Measurements from ENCODE around the gene IRX1.

The IRX1 gene

DNA sequence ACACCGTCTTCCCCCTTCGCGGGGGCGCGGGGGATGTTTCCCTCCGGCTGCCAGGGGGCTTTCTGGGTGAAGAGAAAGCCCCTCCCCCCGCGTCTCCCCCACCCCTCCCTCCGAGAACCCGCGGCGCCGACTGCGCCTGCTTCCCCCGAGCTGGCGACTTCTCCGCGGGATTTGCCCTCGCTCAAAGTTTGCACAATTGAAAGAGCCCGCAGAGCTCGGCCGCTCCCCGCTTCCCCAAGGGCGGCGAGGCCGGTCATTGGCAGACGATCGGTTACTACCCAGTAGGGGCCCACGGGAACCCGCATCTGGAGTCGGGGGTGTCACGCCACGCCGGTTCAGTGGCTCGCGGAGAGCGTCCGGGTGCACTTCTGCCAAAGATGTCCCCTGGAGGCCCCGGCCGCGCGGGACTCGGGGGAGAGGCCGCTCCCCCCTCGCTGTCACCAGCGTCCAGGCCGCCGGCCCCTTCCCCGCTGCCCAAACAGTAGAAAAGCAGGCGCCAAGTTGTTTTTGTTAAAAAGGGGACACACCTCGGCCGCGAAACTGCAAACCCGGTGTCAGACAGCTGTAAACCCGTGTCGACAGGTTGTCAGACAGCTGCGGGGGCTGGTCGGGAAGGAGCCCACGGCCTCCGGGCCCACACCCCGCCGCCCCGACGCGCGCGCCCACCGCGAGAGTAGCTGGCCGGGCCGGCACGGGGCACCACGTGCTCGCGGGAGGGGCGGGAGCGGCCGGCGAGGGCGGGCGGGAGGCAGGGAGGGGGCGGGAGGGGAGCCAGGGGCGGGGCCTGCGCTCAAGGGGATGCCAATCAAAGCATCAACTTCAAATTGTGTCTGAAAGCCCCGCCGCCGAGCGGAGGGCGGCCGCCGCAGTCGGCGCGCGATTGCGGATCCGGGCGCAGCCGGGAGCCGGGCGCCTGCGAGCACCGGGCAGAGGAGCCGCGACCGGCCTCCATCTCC lies at the start of gene IRX1:
Gene IRX1, plus strand, starts transcription at position 827 of the 956 bp plus-strand sequence. CDS start 274 bp downstream, outside the sequence.
- no peak for DNase-seq

- DNase-seq: no peak
These were observed 49.6 kb upstream of the IRX1 start for GRCh38 chr5:3546028-3546427.

GRCh38 chr5:3564116-3564515 lies 31.5 kb upstream of the IRX1 start:
- DNase-seq: no peak

- DNase-seq: no peak
These were observed 30.7 kb upstream of the IRX1 start for GRCh38 chr5:3564827-3565518.

GRCh38 chr5:3584724-3585531 lies 10.7 kb upstream of the IRX1 start:
- no peak for DNase-seq

DNA sequence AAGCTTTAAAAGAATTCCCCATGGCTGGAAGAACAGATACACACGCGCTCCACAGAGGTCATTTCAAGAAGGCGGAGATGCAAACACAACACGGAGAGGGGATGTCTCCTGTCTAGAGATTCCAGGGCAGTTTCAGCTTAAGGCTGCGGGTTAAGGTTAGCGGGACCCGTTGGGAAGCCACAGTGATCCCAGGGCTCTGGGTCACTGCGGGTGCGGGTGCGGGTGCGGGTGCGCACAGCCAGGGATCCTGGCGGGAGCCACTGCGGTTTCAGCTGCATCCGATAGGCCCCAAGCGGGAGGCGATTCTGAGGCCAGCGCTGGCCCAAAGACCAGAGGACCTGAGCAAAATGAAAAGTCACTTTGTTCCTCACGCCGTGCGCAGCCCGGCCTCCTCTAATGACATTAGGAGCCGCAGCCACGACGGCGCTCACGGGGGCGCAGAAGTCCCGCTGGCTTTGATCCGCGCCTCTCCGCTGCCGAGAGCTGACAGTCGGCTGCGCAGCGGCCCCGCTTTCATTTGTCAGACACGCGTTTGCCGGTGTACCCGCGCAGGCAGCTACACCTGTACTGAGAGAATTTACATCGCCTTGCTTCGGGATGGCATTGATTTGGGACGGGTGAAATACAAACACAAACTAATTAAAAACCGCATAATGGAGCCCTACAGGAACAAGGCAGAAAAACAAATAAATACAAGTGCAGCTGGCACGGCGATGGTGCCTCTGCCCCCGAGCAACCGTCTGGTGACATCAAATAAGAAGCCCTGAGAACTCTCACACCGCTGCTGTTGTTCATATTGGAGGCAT lies 5.3 kb upstream of the IRX1 start:
- no peak for DNase-seq

GRCh38 chr5:3590967-3591900 lies 4.4 kb upstream of the IRX1 start:
- no peak for DNase-seq

DNA sequence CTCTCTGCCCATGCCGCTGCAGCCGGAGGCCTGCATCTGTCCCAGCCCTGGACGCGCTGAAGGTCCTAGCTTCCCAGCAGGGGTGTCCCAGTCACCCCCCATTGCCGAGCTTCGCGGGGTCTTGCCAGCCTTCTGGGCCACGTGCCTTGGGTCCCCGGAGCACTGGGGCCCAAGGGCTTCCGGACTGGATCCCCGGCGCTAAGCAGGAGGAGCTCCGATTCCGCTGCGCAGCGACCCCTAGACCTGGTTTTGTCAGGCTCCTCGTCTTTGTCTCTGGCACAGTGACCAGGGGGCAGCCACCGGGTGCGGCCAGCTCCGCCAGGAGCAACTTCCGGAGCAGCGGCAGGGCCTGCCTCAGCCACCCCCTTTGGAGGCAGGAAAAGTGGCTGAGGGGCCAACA lies 3.3 kb upstream of the IRX1 start:
- DNase-seq: no peak

- no peak for DNase-seq
These were observed 1.7 kb upstream of the IRX1 start for GRCh38 chr5:3593771-3594509.

- DNase-seq: no peak
These were observed 1.1 kb upstream of the IRX1 start for GRCh38 chr5:3594510-3595005.

- DNase-seq: no peak
These were observed 711 bp downstream of the IRX1 start for GRCh38 chr5:3596261-3596825.

DNA sequence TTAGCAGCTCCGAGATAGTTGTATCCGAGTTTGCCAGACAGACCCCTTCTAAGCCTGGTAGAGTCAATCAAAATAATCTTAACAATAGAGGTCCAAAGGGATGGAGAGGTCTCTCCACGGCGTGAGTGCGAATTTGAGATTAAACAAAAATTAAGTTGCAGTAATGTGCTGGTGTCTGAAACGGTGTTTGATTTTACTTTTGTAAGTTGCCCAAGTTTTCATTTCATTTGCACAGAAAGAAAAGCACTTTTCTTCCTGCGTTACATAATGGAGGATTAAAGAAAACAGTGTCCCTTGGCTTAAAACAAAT lies 1.2 kb downstream of the IRX1 start:
- DNase-seq: no peak

- no peak for DNase-seq
These were observed 1.8 kb downstream of the IRX1 start for GRCh38 chr5:3597167-3598007.

GRCh38 chr5:3598207-3598606 lies 2.6 kb downstream of the IRX1 start:
- DNase-seq: no peak

GRCh38 chr5:3598769-3599211 lies 3.2 kb downstream of the IRX1 start:
- DNase-seq: no peak

DNA sequence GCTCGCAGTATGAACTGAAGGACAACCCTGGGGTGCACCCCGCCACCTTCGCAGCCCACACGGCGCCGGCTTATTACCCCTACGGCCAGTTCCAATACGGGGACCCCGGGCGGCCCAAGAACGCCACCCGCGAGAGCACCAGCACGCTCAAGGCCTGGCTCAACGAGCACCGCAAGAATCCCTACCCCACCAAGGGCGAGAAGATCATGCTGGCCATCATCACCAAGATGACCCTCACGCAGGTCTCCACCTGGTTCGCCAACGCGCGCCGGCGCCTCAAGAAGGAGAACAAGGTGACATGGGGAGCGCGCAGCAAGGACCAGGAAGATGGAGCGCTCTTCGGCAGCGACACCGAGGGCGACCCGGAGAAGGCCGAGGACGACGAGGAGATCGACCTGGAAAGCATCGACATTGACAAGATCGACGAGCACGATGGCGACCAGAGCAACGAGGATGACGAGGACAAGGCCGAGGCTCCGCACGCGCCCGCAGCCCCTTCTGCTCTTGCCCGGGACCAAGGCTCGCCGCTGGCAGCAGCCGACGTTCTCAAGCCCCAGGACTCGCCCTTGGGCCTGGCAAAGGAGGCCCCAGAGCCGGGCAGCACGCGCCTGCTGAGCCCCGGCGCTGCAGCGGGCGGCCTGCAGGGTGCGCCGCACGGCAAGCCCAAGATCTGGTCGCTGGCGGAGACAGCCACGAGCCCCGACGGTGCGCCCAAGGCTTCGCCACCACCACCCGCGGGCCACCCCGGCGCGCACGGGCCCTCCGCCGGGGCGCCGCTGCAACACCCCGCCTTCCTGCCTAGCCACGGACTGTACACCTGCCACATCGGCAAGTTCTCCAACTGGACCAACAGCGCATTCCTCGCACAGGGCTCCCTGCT lies 3.8 kb downstream of the IRX1 start:
- DNase-seq: no peak

- no peak for DNase-seq
These were observed 4.8 kb downstream of the IRX1 start for GRCh38 chr5:3600106-3601060.

Measured in inflammatory macrophage treated with lipopolysaccharide for 4 hours (primary cell).